Tibial nerve (tissue), 4 donors: ENCODE data around the gene LRRC4.

ENCODE experiments used
- CTCF ChIP-seq, 5 experiments: fragments of 200-600 bp in 3 of 5; fragments of 450-650 bp in 2 of 5; sonication (generic) in 3 of 5; IDR thresholded peaks; one replicate each; pipeline ENCODE4 v1.5.1; 2016 to 2019; ENCODE audit warnings: antibody characterized with exemption in 5 of 5, mild to moderate bottlenecking in 3 of 5, moderate library complexity in 2 of 5
- EP300 ChIP-seq, 2 donors: sonication (generic); formaldehyde crosslinking; IDR thresholded peaks; one replicate each; pipeline ENCODE4 v1.6.1; 2017; ENCODE audit warnings: antibody characterized with exemption in 2 of 2, mild to moderate bottlenecking in 1 of 2
- POLR2A ChIP-seq, 2 donors: fragments of 450-650 bp; IDR thresholded peaks; one replicate each; pipeline ENCODE4 v1.6.1; 2017; ENCODE audit warnings: antibody characterized with exemption in 2 of 2, mild to moderate bottlenecking in 2 of 2, moderate library complexity in 2 of 2

DNA sequence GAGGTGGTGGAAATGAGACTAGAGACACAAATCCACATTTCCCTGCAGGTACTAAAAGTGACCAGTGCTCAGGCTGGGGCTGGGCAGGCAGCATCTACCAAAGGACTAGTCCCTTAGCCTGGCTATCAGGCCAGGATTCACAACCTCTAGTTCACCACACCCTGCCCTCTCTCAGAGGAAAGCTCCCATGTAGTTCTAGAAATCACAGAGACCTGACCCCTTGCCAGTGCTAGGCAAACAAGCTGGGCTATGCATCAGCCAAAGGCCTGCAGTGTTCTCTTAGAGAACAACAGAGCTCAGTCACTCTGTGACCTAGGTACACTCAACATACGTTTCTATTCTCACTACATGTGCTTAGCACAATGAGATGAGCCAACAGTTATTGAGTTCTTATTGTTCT lies 26.7 kb upstream of the LRRC4 start:
- TF ChIP-seq CTCF (IDR thresholded peaks at IDR 0.05) (no peak), POLR2A (IDR thresholded peaks at IDR 0.05) (no peak), EP300 (IDR thresholded peaks at IDR 0.05) (no peak)
